ENCODE results near the gene NPR3.

NPR3 gene

GRCh38 chr5:32805971-32806638 lies 95.0 kb downstream of the NPR3 start:
- in situ Hi-C loops (cut with HindIII; ENCODE audit: low sequenced_read_pairs): no loop called here

DNA sequence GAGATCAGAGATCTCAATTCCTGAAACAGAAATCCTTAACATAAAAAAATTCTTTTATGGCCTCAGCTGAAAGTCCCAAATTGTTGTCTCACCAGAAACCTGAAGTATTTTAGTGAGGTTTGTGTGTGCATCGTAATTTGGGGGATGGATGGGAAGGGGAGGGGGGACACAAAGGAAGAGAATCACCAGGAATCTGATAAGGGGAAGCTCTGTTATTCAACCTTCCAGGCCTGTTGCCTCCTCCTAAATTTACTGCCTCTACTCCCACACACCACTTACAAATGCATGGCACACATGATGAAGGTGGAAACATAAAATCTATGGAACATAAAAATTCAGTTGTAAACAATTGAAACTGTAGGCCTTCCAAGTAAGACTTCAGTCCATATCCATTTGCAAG lies 97.7 kb downstream of the NPR3 start:
- in situ Hi-C loops (cut with HindIII; ENCODE audit: low sequenced_read_pairs): no loop called here

- in situ Hi-C loops (cut with HindIII; ENCODE audit: low sequenced_read_pairs): no loop called here
These were observed 99.7 kb downstream of the NPR3 start for GRCh38 chr5:32810804-32811203.

DNA sequence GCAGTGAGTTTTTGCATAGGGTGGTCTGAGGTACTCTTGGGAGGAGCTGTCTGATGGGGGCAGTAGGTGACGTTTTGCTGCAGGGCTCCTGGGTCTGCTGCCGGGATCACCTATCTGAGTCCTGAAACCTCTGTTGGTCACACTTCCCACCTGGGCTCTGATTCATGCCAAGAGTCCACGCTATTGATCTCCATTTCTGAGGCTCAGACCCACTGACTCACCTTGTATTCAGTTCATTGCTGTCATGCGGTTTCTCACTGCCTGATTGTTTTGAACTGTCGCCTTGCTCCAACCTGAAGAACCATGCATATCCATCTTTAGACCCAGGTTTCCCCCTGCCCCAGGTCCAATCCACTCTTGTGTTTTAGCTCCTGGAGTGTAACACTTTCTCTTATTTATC lies 101.3 kb downstream of the NPR3 start:
- in situ Hi-C loops (cut with HindIII; ENCODE audit: low sequenced_read_pairs): no loop called here

DNA sequence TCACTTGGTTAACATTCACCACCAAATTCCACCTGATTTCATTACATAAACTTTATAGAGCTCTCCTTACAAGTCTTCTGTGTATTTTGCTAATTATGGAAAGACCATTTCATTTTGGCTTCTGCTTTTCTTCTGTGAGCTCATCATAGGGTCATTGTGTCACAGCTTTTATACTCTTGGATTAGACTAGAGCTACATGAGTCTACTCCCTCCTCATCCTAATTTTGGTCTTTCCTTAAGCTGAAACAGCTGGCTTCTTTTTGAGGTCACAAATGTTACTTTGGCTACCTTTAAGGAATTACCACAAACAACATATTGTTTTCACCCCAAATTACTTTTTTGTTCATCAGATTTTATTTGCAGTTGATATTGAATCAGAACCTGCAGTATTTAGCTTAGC lies 103.0 kb downstream of the NPR3 start:
- in situ Hi-C loops (cut with HindIII; ENCODE audit: low sequenced_read_pairs): no loop called here

DNA sequence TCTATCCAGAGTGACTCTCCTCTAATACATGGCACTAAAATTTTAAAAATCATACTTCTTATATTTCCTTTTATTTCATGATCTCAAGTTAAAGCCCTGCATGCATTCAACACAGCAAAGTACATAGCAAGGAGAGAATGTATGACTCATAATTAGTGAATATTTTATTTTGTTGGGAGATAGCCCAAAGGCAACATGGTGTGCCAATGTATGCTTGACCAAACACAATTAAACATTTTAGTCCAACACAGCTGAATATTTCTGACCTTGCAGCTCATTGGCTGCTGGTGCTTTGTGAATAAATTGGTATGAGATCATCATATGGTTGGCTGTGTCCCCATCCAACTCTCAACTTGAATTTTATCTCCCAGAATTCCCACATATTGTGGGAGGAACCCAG lies 103.5 kb downstream of the NPR3 start:
- in situ Hi-C loops (cut with HindIII; ENCODE audit: low sequenced_read_pairs): no loop called here

DNA sequence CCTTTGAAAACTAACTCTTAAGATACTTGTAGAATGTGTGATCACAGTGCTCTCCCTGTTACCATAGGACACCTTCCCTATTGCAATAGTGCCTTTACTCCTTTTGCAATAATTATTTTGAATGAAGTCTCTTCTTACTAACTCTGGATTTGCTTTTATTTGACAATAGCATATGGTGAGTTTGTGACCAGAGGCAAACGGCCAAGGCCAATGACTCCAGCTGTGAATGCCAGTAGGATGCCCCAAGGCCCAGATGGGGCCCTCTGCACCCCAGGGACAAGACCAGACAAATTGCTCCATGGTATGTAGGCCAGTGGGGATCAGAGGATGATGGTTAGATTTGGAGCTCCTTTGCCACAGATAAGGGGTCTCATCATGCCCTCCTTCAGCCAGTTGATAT lies 116.9 kb downstream of the NPR3 start:
- in situ Hi-C loops (cut with HindIII; ENCODE audit: low sequenced_read_pairs): no loop called here

DNA sequence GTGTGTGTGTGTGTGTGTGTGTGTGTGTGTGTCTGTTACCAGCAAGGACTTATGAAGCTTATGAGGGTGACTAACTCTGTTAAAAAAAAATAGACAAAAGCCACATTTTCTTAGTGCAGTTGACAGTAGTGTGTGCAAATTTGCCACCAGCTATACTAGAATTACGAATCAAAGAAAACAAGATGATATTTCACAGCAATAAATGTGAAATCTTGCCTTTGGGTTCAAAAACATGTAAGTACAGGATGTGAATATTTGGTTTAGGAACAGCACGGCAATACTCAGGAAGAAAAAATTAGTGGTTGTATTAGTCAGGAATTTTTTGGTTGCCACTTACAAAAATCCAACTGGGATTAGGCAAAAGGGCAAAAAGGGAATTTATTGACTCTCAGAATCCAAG lies 117.4 kb downstream of the NPR3 start:
- in situ Hi-C loops (cut with HindIII; ENCODE audit: low sequenced_read_pairs): no loop called here

DNA sequence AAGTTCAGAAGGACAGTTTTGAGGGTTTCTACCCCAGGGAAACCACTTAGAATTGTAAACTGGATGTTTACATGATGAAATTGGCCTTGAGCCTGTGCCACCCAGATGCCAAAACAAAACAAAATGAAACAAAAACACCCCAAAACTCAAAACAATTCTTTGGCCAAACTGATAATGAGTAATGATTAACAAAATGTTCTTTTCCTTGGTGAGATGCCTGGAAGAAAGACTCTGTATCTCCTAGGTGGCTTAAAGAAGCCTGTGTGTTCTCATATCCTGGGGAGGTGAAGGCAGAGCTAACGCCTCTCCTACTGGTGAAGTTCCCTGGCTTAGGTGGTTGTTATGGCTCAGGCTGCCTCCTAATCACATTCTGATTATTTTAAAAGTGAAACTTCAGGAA lies 120.5 kb downstream of the NPR3 start:
- in situ Hi-C loops (cut with HindIII; ENCODE audit: low sequenced_read_pairs): no loop called here

DNA sequence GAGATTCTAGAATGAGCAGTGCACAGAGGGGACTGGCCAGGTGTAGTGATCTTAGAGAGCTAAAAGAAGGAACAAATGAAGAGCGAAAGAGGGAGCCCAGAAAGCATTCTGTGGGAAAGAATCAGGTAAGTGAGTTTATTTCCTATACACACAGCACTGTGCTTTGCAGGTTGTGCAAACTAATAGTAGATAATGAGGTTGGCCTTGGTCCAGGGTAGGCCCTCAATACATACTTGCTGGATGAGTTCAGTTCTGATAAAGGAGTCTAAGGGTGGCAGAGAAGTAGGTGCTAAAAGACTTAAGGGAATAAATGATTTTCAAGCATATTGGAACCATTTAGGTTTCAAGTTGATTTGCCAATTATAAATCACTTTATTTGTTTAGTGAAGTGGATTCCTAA lies 122.0 kb downstream of the NPR3 start:
- in situ Hi-C loops (cut with HindIII; ENCODE audit: low sequenced_read_pairs): no loop called here

DNA sequence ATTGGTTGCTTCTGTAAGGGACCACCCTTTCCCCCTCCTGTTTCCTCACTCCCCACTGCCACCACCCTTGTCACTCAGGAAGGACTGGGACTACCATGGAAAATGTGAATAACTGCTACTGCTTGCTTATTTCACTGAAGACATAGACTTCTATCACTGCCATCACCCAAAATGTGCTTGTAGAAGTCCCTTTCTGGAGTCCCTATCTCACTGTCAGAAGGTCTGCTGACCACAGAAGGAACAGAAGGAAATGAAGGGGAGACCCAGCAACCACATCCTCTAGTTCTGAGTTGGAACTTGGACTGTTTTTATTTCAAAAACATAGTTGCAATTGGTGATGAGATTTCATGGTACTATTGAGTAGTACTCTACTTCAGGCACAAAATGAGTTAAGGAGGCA lies 122.5 kb downstream of the NPR3 start:
- in situ Hi-C loops (cut with HindIII; ENCODE audit: low sequenced_read_pairs): no loop called here

- in situ Hi-C loops (cut with HindIII; ENCODE audit: low sequenced_read_pairs): no loop called here
These were observed 123.1 kb downstream of the NPR3 start for GRCh38 chr5:32834251-32834650.

GRCh38 chr5:32836176-32836575 lies 125.1 kb downstream of the NPR3 start:
- in situ Hi-C loops (cut with HindIII; ENCODE audit: low sequenced_read_pairs): no loop called here

DNA sequence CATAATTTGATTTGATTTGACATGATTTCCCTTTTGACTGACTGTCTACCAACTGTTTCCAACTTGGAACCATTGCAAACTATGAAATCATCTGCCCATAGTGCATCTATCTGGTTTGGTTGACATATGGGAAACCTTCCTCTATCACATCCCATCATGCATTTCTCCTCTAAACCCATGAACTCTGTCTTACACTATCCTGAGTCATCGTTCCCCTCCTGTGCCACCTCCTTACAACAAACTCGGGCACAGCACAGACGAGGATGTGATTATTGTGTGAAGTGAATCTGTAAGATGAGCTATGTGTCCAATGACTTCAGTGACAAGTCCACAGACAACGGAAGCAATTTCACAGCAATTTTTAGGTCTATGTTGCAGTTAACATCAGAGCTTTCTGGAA lies 126.1 kb downstream of the NPR3 start:
- in situ Hi-C loops (cut with HindIII; ENCODE audit: low sequenced_read_pairs): no loop called here

DNA sequence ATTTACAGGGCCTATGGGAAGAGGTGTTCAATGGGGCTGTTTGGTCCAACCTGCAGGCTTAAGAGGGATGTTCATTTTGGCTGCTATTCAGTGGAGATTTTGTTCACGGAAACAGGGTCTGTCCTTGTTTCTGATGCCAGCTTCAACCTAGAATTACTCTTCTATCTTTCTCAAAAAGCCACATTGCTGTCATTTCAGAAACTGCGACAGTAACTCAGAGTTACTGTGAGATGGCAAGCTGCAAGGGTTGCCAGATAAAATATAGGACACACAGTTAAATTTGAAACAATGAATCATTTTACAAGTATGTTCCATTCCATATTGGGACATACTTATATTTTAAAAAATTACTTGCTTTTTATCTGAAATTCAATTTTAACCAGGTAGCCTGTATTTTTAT lies 128.0 kb downstream of the NPR3 start:
- in situ Hi-C loops (cut with HindIII; ENCODE audit: low sequenced_read_pairs): no loop called here

- in situ Hi-C loops (cut with HindIII; ENCODE audit: low sequenced_read_pairs): no loop called here
These were observed 129.5 kb downstream of the NPR3 start for GRCh38 chr5:32840606-32841005.
